ENCODE data around the gene CDH4.

- TF ChIP-seq CTCF (IDR thresholded peaks at IDR 0.05; ENCODE audit: insufficient read depth, low read depth, low read length) (no peak), EZH2 (IDR thresholded peaks at IDR 0.05; ENCODE audit: insufficient read depth, low read length) (no peak)
Measured at GRCh38 chr20:61317966-61318530, 66.0 kb downstream of the CDH4 start.

Measured in astrocyte (in vitro differentiated cells and primary cell).